Measurements from ENCODE around the gene SNX8. TPM values are rescaled to one million over a fixed set of nuclear protein-coding genes. Genes with fewer than 3 reads are reported as not detected.

Gene SNX8
- polyA plus RNA-seq, 2 of the 4 experiments (the other 2 are of a cell fraction), result 21.2 to 36.3 TPM

DNA sequence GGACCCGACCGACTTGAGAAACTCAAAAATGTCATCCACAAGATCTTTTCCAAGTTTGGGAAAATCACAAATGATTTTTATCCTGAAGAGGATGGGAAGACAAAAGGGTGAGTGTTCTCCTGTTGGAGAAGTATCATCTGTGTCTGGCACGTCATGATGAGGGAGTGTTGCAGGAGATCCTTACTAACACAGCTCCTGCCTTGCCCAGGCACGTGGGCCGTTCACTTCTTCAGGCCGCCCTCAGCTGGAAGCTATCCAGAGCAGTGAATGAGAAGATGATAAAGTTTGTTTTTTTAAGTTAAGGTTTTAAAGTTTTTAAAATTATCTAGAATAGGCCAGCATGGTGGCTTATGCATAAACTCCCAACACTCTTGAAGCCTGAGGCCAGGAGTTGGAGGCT lies 46.6 kb upstream of the SNX8 start:
- ATAC-seq, result no peak
- H3K4me1 ChIP-seq, result peaks cover 21% of the 10 kb centered on the region
- no peak for FAIRE-seq
- ChIA-PET CTCF (no interaction called here), POLR2A (no interaction called here)
- H3K27ac ChIP-seq, result no peak overlapping the region
- H3K4me3 ChIP-seq, result no peak overlapping the region
- H3K4me2 ChIP-seq, result no peak overlapping the region
- H3K9me3 ChIP-seq, result no peaks in the 10 kb centered on the region
- TF ChIP-seq POLR2AphosphoS2 (conservative IDR thresholded peaks at IDR 0.05; ENCODE audit: low read length) (no peak), FOXS1 (CRISPR knock-in tag; IDR thresholded peaks at IDR 0.05) (no peak), FOSL2 (IDR thresholded peaks at IDR 0.05) (no peak), FOSL2 (CRISPR knock-in tag; IDR thresholded peaks at IDR 0.05) (no peak), RCOR1 (IDR thresholded peaks at IDR 0.05; ENCODE audit: low read depth, low read length) (no peak), ZSCAN20 (CRISPR knock-in tag; IDR thresholded peaks at IDR 0.05) (no peak), PHF8 (IDR thresholded peaks at IDR 0.05; ENCODE audit: borderline replicate concordance, low read depth) (no peak), SMC3 (IDR thresholded peaks at IDR 0.05) (no peak), ZFP36 (IDR thresholded peaks at IDR 0.05; ENCODE audit: borderline replicate concordance, partially characterized antibody) (no peak), MAFK (IDR thresholded peaks at IDR 0.05; ENCODE audit: partially characterized antibody) (no peak), EHF (CRISPR knock-in tag; IDR thresholded peaks at IDR 0.05) (no peak), SREBF2 (IDR thresholded peaks at IDR 0.05) (no peak), KDM5A (IDR thresholded peaks at IDR 0.05) (no peak), TFCP2L1 (CRISPR knock-in tag; IDR thresholded peaks at IDR 0.05) (no peak), EHMT2 (IDR thresholded peaks at IDR 0.05; ENCODE audit: low read depth) (no peak), RNF2 (IDR thresholded peaks at IDR 0.05; ENCODE audit: borderline replicate concordance, low read depth) (no peak), NFE2L2 (conservative IDR thresholded peaks at IDR 0.05; ENCODE audit: low read length) (no peak)
- TF ChIP-seq, protein P1, sequence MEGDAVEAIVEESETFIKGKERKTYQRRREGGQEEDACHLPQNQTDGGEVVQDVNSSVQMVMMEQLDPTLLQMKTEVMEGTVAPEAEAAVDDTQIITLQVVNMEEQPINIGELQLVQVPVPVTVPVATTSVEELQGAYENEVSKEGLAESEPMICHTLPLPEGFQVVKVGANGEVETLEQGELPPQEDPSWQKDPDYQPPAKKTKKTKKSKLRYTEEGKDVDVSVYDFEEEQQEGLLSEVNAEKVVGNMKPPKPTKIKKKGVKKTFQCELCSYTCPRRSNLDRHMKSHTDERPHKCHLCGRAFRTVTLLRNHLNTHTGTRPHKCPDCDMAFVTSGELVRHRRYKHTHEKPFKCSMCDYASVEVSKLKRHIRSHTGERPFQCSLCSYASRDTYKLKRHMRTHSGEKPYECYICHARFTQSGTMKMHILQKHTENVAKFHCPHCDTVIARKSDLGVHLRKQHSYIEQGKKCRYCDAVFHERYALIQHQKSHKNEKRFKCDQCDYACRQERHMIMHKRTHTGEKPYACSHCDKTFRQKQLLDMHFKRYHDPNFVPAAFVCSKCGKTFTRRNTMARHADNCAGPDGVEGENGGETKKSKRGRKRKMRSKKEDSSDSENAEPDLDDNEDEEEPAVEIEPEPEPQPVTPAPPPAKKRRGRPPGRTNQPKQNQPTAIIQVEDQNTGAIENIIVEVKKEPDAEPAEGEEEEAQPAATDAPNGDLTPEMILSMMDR (IDR thresholded peaks at IDR 0.05), result no peak
- TF ChIP-seq, protein P2, sequence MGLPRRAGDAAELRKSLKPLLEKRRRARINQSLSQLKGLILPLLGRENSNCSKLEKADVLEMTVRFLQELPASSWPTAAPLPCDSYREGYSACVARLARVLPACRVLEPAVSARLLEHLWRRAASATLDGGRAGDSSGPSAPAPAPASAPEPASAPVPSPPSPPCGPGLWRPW (IDR thresholded peaks at IDR 0.05), result no peak
- TF ChIP-seq, protein P3, sequence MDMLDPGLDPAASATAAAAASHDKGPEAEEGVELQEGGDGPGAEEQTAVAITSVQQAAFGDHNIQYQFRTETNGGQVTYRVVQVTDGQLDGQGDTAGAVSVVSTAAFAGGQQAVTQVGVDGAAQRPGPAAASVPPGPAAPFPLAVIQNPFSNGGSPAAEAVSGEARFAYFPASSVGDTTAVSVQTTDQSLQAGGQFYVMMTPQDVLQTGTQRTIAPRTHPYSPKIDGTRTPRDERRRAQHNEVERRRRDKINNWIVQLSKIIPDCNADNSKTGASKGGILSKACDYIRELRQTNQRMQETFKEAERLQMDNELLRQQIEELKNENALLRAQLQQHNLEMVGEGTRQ (IDR thresholded peaks at IDR 0.05), result no peak
- DNase-seq (ENCODE audit: low read depth in 1 of 2, low spot score in 1 of 2), result no peak
- 88% methylated on average over 6 of the region's 6 CpGs for WGBS (ENCODE audit: missing lambda C conversion rate)

DNA sequence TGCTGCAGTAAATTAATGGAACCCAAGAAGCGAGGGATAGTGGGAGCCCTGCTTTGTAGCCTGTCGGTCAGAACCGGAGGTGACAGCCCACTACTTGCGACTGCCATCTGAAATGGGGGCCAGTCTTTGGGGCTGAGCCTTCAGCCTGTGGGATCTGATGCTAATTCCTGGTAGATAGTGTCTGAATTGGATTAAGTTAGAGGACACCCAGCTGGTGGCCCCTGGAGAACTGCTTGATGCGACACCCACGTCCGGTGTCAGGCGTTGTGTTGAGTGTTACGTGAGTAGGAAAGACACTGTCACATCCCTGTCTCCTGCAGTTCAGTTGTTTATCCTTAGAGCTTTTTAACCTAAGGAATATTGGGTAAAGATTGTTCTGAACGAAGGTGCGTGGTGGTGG lies 45.4 kb upstream of the SNX8 start:
- Histone ChIP-seq H3K27ac (no peak overlapping the region), H3K9me3 (no peaks in the 10 kb centered on the region), H3K4me3 (no peak overlapping the region), H3K4me2 (no peak overlapping the region), H3K4me1 (peaks cover 21% of the 10 kb centered on the region)
- CTCF ChIA-PET, result interaction anchor here (1.5 to 1.6 kb wide), 3 partner anchors 9 to 16 kb away, joined by 3 to 4 read pairs (median 4); no protein-coding TSS in a partner anchor
- no peak for ATAC-seq
- TF ChIP-seq EP300 (IDR thresholded peaks at IDR 0.05) (no peak), PHF8 (IDR thresholded peaks at IDR 0.05; ENCODE audit: borderline replicate concordance, low read depth) (no peak), POLR2AphosphoS2 (conservative IDR thresholded peaks at IDR 0.05; ENCODE audit: low read length) (no peak), RARB (CRISPR knock-in tag; IDR thresholded peaks at IDR 0.05) (no peak), EHMT2 (IDR thresholded peaks at IDR 0.05; ENCODE audit: low read depth) (no peak), CHD2 (IDR thresholded peaks at IDR 0.05; ENCODE audit: low read length, partially characterized antibody) (no peak), MYC (IDR thresholded peaks at IDR 0.05; ENCODE audit: borderline replicate concordance, low read length) (no peak), HOXB13 (CRISPR knock-in tag; IDR thresholded peaks at IDR 0.05; ENCODE audit: low read depth) (no peak), JUN (IDR thresholded peaks at IDR 0.05) (no peak), CHD4 (IDR thresholded peaks at IDR 0.05; ENCODE audit: borderline replicate concordance) (no peak), ZSCAN20 (CRISPR knock-in tag; IDR thresholded peaks at IDR 0.05) (no peak), FOSB (CRISPR knock-in tag; IDR thresholded peaks at IDR 0.05) (no peak), RFX5 (IDR thresholded peaks at IDR 0.05) (no peak)
- no peak for DNase-seq (ENCODE audit: low read depth in 1 of 2, low spot score in 1 of 2)
- POLR2A ChIA-PET, result no interaction called here
- FAIRE-seq, result no peak
- 94% methylated on average over 11 of the region's 11 CpGs for WGBS (ENCODE audit: missing lambda C conversion rate)

All from A549 (cell line).